Nephron progenitor cell (in vitro differentiated cells): ENCODE measurements around the gene AP1AR.

ENCODE experiments used
- DNase-seq: peaks from one replicate; pipeline ENCODE4 v3.0.0; 2021
- H3K27ac Mint-ChIP-seq: 2 replicates; pipeline ENCODE4 v1.8.0; 2021; ENCODE audit warnings: mild to moderate bottlenecking, moderate library complexity, mixed read lengths
- H3K27me3 Mint-ChIP-seq: 2 replicates; pipeline ENCODE4 v1.8.0; 2021; ENCODE audit warnings: mild to moderate bottlenecking, low read depth, mixed read lengths; ENCODE audit not compliant: poor library complexity
- H3K36me3 Mint-ChIP-seq: 2 replicates; pipeline ENCODE4 v1.8.0; 2021; ENCODE audit warnings: low read depth, mixed read lengths
- H3K4me1 Mint-ChIP-seq: 2 replicates; pipeline ENCODE4 v1.8.0; 2021; ENCODE audit warnings: mixed read lengths
- H3K4me3 Mint-ChIP-seq: 2 replicates; pipeline ENCODE4 v1.8.0; 2021; ENCODE audit warnings: mild to moderate bottlenecking, moderate library complexity, mixed read lengths
- H3K9me3 Mint-ChIP-seq: 2 replicates; pipeline ENCODE4 v1.8.0; 2021; ENCODE audit warnings: mild to moderate bottlenecking, moderate library complexity, mixed read lengths
- TF ChIP-seq, protein P1 (sequence below): fragments of 200-600 bp; sonication (generic); IDR thresholded peaks from 2 replicates; pipeline ENCODE4 v1.5.0; 2021; ENCODE audit warnings: antibody characterized with exemption

AP1AR gene

DNA sequence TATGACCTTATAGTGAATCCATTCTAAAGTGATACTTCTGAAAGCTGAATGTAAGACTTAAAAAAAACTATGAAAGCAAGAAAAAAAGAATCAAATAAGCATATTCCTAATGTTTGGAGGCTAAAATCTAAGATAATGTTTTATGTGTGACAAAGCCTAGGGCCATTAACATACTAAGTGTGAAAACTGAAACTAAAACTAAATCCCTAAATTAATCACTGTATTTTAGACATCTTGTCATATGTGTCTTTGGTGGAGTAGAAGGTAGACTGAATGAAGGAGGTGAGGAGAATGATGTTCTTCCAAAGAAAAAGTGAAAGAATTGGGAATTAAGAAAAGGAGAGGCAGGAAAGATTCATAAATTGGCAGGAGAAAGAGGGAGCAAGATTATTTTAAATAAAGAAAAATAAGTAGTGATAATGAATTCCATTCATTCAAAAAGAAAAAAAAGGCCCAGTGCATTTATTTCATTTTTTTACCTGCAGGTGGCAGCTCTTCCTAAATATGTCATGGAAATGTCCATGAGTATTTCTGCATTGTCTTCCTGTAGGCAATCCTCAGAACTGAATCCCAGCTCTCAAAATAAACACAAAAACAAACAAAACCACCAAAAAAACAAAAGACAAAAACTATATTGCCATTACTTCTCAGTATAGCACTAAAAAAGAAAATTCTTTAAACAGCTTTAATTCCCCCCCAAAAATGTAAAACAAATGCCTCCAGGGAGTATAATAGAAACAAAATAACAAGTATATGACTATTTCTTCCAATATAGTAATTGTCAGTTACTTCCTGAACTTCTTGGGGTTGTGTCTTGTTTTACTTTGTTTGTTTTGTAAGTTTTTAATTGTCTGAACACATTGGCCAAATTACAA lies 17.0 kb upstream of the AP1AR start:
- DNase-seq, result no peak
- H3K27ac Mint-ChIP-seq, result no peak overlapping the region
- peaks cover 5% of the 10 kb centered on the region for H3K27me3 Mint-ChIP-seq
- H3K9me3 Mint-ChIP-seq, result peaks cover 10% of the 10 kb centered on the region
- H3K4me1 Mint-ChIP-seq, result no peaks in the 10 kb centered on the region
- no peaks in the 10 kb centered on the region for H3K36me3 Mint-ChIP-seq
- TF ChIP-seq, protein P1, sequence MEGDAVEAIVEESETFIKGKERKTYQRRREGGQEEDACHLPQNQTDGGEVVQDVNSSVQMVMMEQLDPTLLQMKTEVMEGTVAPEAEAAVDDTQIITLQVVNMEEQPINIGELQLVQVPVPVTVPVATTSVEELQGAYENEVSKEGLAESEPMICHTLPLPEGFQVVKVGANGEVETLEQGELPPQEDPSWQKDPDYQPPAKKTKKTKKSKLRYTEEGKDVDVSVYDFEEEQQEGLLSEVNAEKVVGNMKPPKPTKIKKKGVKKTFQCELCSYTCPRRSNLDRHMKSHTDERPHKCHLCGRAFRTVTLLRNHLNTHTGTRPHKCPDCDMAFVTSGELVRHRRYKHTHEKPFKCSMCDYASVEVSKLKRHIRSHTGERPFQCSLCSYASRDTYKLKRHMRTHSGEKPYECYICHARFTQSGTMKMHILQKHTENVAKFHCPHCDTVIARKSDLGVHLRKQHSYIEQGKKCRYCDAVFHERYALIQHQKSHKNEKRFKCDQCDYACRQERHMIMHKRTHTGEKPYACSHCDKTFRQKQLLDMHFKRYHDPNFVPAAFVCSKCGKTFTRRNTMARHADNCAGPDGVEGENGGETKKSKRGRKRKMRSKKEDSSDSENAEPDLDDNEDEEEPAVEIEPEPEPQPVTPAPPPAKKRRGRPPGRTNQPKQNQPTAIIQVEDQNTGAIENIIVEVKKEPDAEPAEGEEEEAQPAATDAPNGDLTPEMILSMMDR, result no peak
- H3K4me3 Mint-ChIP-seq, result no peak overlapping the region

DNA sequence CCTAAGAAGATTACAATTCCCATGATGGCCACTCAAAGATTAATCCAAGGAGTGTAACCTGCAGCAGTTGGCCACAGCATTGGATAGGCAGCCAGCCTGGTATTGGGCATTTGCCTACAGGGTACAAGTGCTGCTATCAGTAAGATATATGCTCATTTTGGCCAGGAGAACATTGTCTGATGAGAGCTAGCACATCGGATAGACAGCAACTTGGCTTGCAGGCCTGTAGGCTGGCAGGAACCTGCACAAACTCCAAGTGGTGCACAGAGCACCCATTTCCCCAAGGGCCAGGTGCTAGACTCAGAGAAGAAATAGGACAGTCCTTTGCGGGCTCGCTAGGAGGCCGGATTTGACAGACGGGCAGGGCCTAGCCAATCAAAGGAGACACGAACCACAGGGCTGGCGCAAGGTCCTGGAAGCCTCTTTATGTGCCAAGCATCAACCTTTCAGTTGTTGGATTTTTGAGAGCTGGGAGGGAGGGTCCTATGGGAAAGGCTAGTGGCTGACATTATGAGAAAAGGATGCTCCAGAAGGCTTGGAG lies 11.7 kb upstream of the AP1AR start:
- TF ChIP-seq, protein P1, result no peak
- Mint-ChIP-seq H3K27ac (no peak overlapping the region), H3K36me3 (no peaks in the 10 kb centered on the region), H3K4me3 (no peak overlapping the region), H3K27me3 (peaks cover 13% of the 10 kb centered on the region), H3K9me3 (peaks cover 10% of the 10 kb centered on the region), H3K4me1 (no peaks in the 10 kb centered on the region)
- no peak for DNase-seq

GRCh38 chr4:112222219-112222955 lies 9.2 kb upstream of the AP1AR start:
- Mint-ChIP-seq H3K4me1 (no peaks in the 10 kb centered on the region), H3K27ac (no peak overlapping the region), H3K9me3 (peaks cover 10% of the 10 kb centered on the region), H3K4me3 (no peak overlapping the region), H3K36me3 (no peaks in the 10 kb centered on the region), H3K27me3 (peaks cover 13% of the 10 kb centered on the region)
- DNase-seq, result no peak
- TF ChIP-seq, protein P1, result no peak

GRCh38 chr4:112225157-112225556 lies 6.4 kb upstream of the AP1AR start:
- H3K4me3 Mint-ChIP-seq, result no peak overlapping the region
- H3K27me3 Mint-ChIP-seq, result peaks cover 8% of the 10 kb centered on the region
- no peaks in the 10 kb centered on the region for H3K36me3 Mint-ChIP-seq
- peaks cover 10% of the 10 kb centered on the region for H3K9me3 Mint-ChIP-seq
- TF ChIP-seq, protein P1, result no peak
- H3K4me1 Mint-ChIP-seq, result peaks cover 7% of the 10 kb centered on the region
- DNase-seq, result no peak
- H3K27ac Mint-ChIP-seq, result peak overlapping the region; percentile 11

GRCh38 chr4:112230879-112231778 lies 458 bp upstream of the AP1AR start:
- Mint-ChIP-seq H3K9me3 (no peaks in the 10 kb centered on the region), H3K36me3 (no peaks in the 10 kb centered on the region), H3K27me3 (no peaks in the 10 kb centered on the region), H3K4me3 (peak overlapping the region; percentile 97), H3K27ac (peak overlapping the region; percentile 100), H3K4me1 (peaks cover 47% of the 10 kb centered on the region)
- peak; percentile 98 for DNase-seq
- TF ChIP-seq, protein P1, result no peak
